H54 (cell line): ENCODE results near the gene PHACTR3.

Experiments
- DNase-seq: peaks from one replicate; pipeline ENCODE4 v3.0.0; 2011; ENCODE audit warnings: low spot score, mixed read lengths; ENCODE audit not compliant: insufficient read length
- FAIRE-seq: peaks from 3 replicates; lab custom pipeline; 2011; peaks lifted over from hg19 to GRCh38; lab: Jason Lieb, UNC
- POLR2A ChIP-seq: IDR thresholded peaks from 2 replicates; pipeline ENCODE4 v1.6.1; 2011; ENCODE audit warnings: low read depth, mild to moderate bottlenecking, low read length

Gene PHACTR3

GRCh38 chr20:59578436-59579403 is 25.6 kb upstream of the PHACTR3 start:
- DNase-seq (no peak), FAIRE-seq (no peak)
- no peak for TF ChIP-seq POLR2A

GRCh38 chr20:59579404-59580145 is 24.8 kb upstream of the PHACTR3 start:
- DNase-seq (no peak), FAIRE-seq (no peak)
- no peak for TF ChIP-seq POLR2A

GRCh38 chr20:59580146-59580946 is 24.0 kb upstream of the PHACTR3 start:
- no peak for FAIRE-seq
- DNase-seq = no peak
- TF ChIP-seq POLR2A = no peak

DNA sequence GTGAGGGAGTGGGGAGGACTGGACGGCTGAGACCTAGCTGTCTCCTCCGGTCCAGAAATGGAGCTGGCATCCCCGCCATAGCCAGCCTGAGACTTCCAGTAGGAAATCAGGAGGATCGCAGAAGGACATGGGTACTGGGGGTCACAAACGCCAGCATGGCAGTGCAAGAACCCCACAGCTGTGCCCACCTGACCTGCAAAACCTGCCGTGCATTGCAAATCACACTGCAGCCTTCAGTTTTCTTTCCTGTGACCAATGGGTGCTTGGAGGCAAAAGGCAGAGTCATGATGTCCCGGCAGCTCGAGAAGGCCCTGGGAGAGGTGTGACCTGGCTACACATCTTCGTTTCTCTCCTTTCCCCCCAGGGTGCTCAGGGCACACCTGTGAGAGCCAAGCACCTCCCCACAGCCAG is 23.3 kb upstream of the PHACTR3 start:
- DNase-seq (no peak), FAIRE-seq (no peak)
- no peak for TF ChIP-seq POLR2A

- no peak for DNase-seq
- TF ChIP-seq POLR2A = no peak
- FAIRE-seq = no peak
These were observed 22.2 kb upstream of the PHACTR3 start for GRCh38 chr20:59581993-59582679.

DNA sequence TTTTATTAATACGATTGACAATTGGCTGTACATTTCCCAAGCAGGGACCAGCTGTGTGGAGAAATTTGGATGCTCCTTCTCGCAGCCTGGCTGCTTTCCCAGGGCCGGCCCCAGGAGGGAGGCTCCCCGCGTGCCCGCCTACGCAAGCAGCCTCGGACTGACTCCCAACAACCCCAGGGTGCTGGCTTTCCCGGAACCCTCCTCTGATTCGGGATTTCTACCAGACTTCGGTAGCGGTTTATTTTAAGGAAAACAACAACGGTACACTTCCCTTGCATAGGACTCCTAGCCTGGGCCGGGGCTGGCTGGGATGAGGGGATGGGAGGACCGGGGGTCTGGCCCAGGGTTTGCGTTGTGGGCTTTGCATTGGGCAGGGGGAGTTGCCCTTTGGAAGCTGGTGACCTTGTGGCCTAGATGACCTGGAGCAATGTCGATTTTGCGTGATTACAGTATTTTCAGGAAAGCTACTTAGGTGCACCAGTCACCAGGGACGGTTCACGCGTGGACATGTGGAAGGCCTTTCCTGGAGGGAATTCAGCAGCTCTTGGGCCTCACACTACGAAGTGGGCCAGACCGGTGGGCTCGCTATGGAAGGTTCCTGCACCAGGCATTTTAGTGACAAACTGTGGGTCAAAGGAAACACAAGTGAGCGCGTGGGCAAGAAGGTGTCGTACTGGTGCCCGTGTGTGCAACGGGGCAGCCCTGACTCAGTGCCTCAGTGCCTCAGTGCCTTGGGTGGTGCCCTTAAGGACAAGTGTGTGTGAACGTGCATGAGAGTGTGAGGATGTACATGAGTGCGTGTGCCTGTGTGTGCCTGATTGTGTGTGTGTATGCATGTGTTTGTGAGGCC is 20.7 kb upstream of the PHACTR3 start:
- DNase-seq (no peak), FAIRE-seq (no peak)

DNA sequence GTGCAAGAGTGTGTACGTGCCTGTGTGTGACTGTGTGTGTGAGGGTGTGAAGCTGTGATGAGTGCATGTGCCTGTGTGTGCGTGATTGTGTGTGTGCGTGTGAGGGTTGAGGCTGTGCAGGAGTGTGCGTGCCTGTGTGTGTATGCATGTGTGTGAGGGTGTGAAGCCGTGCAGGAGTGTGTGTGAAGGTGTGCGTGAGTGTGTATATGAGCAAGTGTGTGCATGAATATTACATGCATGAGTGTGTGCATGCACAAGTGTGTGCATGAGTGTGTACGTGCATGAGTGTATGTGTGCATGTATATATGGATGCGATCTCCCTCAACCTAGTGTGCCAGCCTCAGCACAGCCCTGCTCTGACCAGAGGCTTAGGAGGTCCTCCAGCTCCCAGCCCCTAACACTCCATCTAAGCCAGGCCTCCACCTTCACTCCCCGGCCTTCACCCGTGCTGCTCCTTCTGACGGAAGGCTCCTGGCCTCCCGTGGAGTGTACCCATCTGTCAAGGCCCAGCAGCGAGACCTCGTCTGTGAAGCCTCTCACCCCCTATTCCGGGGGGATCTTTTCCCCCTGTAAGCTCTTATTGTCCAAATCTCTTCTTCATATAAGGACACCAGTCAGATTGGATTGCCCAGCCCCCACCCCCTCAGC is 19.9 kb upstream of the PHACTR3 start:
- no peak for TF ChIP-seq POLR2A
- no peak for FAIRE-seq
- DNase-seq = no peak

More for the DNA sequence above, 20.7 kb upstream of the PHACTR3 start:
- TF ChIP-seq POLR2A = no peak

- no peak for DNase-seq
- FAIRE-seq = no peak
- no peak for TF ChIP-seq POLR2A
These were observed 18.5 kb upstream of the PHACTR3 start for GRCh38 chr20:59585714-59586409.

DNA sequence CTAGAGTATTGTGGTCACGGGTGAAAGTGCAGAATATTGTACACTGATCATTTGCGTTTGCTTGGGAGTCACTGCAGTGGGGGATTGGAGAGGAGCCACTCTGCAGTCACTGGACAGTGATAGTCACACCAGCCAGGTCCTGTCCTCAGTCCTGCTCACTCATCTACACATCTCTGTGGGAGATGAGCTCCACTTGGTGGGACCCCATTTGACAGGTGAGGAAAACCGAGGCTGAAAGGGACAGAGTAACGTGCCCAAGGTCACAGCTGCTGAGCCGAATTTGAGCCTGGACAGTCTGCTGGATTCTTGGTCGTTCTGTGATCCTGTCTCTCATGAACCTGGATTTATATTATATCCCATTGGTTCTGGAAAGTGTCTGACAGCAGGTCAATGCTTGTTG is 17.7 kb upstream of the PHACTR3 start:
- FAIRE-seq (no peak), DNase-seq (no peak)
- no peak for TF ChIP-seq POLR2A

- TF ChIP-seq POLR2A = no peak
- no peak for DNase-seq
- no peak for FAIRE-seq
These were observed 16.8 kb upstream of the PHACTR3 start for GRCh38 chr20:59587570-59587969.

DNA sequence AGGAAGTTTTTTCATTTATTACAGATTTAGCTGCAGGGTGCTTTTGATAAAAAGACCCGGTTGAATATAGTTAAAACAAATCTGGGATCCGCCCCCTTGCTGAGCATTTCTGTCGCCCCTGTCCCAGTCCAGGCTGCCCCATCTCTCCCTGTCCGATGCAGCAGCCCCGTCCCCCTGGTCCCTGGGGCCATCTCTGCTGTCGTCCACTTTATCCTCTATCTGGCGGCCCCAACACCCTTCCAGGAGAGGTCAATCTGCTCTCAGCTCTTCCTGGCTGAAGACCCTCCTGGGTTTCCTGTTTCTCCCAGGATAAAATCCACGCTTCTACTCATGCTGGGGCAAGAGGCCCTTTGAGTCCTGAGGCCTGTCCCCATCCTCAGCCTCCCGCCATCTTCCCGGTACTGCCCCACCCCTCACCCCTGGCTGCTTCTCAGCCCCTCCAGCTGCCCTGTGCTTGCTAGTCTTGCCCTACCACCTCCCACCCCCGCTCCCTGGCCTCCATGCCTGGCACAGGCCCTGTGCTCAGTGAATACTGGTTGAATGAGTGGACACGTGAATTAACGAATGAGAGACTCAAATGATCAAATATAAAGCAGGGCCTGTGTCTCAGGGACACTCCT is 16.0 kb upstream of the PHACTR3 start:
- DNase-seq = no peak
- TF ChIP-seq POLR2A = no peak
- no peak for FAIRE-seq
